GM12892 (cell line): ENCODE data around the gene GRAMD1B.
"Not testable (repeated sequence)": the region's sequence is repeated elsewhere in the genome, so short reads cannot be mapped to it uniquely, and the experiment has no call there.

ENCODE experiments used
- DNase-seq: peaks from one replicate; pipeline ENCODE4 v3.0.0; 2011; ENCODE audit not compliant: insufficient read length
- FAIRE-seq: peaks from 2 replicates; lab custom pipeline; 2011; peaks lifted over from hg19 to GRCh38; lab: Jason Lieb, UNC
- POLR2A ChIP-seq: IDR thresholded peaks from 2 replicates; pipeline ENCODE4 v1.6.1; 2011; ENCODE audit warnings: low read depth, low read length, control low read depth
- POLR2AphosphoS5 ChIP-seq: IDR thresholded peaks from 2 replicates; pipeline ENCODE4 v1.6.1; 2011; ENCODE audit warnings: low read depth, low read length, control low read depth
- TAF1 ChIP-seq: IDR thresholded peaks from 2 replicates; pipeline ENCODE4 v1.6.1; 2011; ENCODE audit warnings: low read depth, mild to moderate bottlenecking, control low read depth, low read length, borderline replicate concordance

GRAMD1B gene

GRCh38 chr11:123490527-123490926 is 60.5 kb downstream of the GRAMD1B start:
- FAIRE-seq = peak; percentile 38
- no peak for DNase-seq
- TF ChIP-seq POLR2AphosphoS5 (no peak), POLR2A (no peak), TAF1 (no peak)

DNA sequence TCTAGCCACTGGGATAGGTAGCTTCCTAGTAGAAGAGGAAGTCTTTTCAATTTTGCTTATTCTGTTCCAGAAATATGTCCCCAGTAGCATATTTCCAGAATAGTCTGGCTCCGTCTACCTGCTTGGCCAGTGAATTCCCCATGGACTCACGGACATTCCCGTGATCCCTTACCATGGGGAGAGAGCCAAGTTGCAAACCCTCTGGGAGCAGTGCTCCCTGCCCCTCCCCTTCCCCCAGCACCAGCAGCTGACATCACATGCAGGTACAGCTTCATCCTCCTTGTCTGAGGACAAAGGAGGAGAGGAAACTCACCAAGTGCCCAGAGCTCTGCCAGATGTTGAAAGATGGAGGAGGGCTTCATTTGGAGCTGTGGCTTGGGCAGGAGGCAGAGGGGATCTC is 61.2 kb downstream of the GRAMD1B start:
- TF ChIP-seq POLR2AphosphoS5 (no peak), TAF1 (no peak), POLR2A (no peak)
- DNase-seq (no peak), FAIRE-seq (no peak)

DNA sequence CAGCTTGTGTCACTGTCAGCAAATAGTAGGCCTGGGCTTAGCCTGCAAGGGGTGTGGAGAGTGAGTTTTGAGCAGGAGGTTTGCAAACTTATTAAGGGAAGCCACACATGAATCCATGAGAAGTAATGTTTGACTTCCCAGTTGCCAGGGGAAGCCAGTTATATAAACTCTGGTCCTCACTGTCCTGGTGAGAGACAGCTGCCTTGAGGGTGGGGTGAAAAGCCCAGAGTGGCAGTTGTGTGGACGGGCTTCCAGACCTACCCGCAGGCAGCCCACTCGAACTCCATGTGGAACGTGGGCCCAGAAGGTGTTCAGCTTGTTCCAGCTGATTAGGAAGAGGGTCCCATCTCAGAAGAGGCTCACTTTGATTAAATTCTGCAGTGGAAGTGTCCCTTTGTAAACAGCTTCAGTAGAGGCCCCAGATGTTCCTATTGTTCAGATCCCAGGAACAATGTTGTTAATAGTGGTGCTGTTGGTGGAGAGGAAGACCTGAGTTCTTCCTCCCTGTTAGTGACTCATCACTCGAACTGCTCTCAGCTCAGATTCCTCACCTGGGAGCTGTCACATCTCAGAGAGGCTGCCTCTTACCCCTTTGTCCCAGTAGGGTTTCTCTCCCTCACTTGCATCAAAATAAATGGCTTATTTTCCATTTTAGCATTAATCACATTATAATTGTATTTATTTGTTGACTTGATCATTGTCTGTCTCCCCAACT is 63.4 kb downstream of the GRAMD1B start:
- no peak for TF ChIP-seq TAF1
- TF ChIP-seq POLR2AphosphoS5 = no peak
- no peak for TF ChIP-seq POLR2A
- no peak for DNase-seq
- FAIRE-seq = peak; percentile 77

- FAIRE-seq (no peak), DNase-seq (no peak)
- TF ChIP-seq POLR2AphosphoS5 (no peak), POLR2A (no peak), TAF1 (no peak)
These were observed 64.4 kb downstream of the GRAMD1B start for GRCh38 chr11:123494195-123495050.

DNA sequence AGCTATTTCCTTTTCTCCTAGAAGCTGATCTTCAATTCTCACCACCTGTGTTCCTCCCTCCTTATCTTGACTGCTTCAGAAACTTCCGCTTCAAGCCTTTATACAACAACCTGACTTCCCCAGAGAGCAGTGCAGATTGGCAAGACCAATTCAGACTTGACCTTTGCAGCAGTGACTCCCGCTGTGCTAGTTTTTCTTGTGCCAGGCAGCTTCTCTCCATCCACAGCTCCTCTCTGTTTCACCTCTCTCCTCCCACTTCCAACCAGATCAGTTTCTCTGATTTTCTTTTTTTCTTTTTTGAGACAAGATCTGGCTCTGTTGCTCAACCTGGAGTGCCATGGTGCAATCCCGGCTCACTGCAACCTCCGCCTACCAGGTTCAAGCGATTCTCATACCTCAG is 74.3 kb downstream of the GRAMD1B start:
- TF ChIP-seq TAF1 (no peak), POLR2AphosphoS5 (no peak), POLR2A (no peak)
- FAIRE-seq (peak; percentile 85), DNase-seq (no peak)

- DNase-seq (no peak), FAIRE-seq (peak; percentile 88)
- TF ChIP-seq POLR2AphosphoS5 = no peak
- no peak for TF ChIP-seq TAF1
- no peak for TF ChIP-seq POLR2A
These were observed 75.7 kb downstream of the GRAMD1B start for GRCh38 chr11:123505546-123506299.

GRCh38 chr11:123507043-123507442 is 77.0 kb downstream of the GRAMD1B start:
- TF ChIP-seq POLR2AphosphoS5 (no peak), TAF1 (no peak), POLR2A (no peak)
- DNase-seq (no peak), FAIRE-seq (no peak)

DNA sequence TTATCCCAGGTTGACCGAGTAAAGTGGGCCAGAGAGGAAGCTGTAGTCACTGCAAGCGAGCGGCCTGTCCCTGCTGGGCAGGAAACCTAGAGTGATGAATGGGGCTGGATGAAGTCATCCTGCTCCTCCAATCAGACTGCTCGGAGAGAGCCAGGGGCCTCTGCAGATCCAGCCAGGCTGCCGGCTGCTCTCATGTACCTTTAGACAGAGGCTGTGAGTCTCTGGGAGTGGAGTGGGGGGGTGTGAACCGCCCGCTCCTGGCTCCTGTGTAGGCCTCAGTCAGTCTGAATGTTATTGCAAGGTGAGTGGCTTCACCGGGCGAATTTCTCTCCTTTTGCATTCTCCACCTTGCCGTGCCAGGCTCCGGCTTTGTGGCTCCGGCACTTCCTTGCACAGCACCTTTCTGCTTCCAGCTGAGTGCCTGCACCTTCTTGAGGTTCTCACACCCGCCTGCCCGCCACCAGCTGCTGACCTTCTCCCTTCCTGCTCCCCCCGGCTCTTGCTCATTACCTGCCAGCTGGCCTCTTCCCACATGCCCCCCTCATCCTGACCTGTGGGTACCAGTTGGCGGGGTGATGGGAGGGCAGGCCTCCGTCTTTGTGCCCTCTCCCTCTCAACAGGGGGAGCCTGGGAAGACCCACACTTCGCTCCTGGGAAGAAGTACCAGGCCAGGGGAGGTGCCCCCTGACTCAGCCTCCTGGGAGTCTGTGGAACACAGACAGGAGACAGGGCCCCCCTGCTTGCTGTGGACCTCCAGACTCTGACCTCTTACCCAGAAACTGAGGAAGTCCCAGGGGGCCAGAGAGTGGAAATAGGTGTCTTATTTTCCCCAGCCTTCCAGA is 79.9 kb downstream of the GRAMD1B start:
- DNase-seq (no peak), FAIRE-seq (no peak)

GRCh38 chr11:123510579-123510905 is 80.5 kb downstream of the GRAMD1B start:
- no peak for FAIRE-seq

More for the DNA sequence above, 79.9 kb downstream of the GRAMD1B start:
- TF ChIP-seq TAF1 (no peak), POLR2AphosphoS5 (no peak), POLR2A (no peak)

DNA sequence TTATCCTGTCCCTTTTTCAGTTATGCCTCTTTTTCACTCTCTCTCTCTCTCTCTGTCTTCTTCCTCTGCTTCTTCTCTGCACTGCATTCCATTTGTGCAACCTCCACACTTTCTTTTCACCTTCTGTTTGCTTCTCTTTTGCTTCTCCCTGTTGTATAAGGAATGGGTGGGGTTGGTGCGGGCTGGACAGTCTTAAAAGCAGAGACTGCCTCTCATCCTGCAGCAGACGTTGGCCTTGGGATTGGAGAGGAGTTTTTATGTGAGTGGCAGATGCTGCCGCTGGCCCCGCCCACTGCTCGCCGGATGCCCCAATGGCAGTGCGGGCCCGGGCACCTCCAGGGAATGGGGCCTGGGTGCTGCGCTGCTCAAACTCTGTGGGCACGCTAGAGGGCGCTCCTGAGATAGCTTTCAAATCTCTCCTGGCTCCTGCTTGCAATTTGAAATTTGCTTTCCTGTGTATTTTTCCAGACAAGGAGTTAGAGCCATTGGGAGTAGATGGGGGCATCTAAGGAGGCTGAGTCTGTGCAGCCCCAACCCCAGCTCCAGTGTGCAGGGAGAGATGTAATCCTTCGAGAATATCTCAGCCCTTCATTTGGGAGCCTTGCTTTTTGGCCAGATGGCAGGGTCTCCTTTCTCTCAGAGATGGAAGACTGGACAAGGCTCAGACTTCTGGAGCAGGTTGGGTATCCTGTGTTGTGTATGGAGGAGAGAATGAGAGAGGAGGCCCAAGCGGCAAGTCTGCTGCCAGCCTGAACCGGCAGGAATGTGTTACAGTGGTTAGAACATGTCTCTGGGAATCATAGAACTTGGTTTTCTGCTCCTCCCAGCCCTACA is 81.2 kb downstream of the GRAMD1B start:
- FAIRE-seq = peak; percentile 99
- TF ChIP-seq POLR2AphosphoS5 = no peak
- no peak for TF ChIP-seq POLR2A
- TF ChIP-seq TAF1 = no peak
- peak; percentile 74 for DNase-seq

More at GRCh38 chr11:123510579-123510905, 80.5 kb downstream of the GRAMD1B start:
- DNase-seq = no peak
- TF ChIP-seq TAF1 = no peak
- TF ChIP-seq POLR2AphosphoS5 = no peak
- no peak for TF ChIP-seq POLR2A

DNA sequence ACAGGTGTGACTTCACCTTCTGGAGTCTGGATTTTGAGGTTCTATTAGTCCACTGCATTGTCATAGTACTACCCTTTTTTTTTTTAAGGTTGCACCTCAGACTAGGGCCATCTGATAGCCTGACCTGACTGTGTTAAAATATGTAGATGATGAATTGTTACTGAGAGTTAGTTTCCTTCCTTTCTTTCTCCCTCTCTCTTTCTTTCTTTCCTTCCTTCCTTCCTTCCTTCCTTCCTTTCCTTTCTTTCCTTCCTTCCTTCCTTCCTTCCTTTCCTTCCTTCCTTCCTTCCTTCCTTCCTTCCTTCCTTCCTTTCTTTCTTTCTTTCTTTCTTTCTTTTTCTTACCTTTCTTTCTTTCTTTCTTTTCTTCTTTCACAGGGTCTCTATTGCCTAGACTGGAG is 83.2 kb downstream of the GRAMD1B start:
- not testable (repeated sequence) for DNase-seq, FAIRE-seq
